Trophoblast cell (in vitro differentiated cells and primary cell): ENCODE results near the gene MCU.

ENCODE experiments used
- DNase-seq, 2 donors: peaks; one replicate each; pipeline ENCODE4 v3.0.0-alpha.2; 2016
- H2AFZ ChIP-seq: 2 replicates; pipeline ENCODE4 v1.6.1; 2013; ENCODE audit warnings: low read length, moderate library complexity, mild to moderate bottlenecking; ENCODE audit not compliant: insufficient read depth, poor library complexity
- H2AK5ac ChIP-seq: 2 replicates; pipeline ENCODE4 v1.6.1; 2013; ENCODE audit warnings: mild to moderate bottlenecking, low read length
- H2BK120ac ChIP-seq: 2 replicates; pipeline ENCODE4 v1.6.1; 2013; ENCODE audit warnings: low read length, mild to moderate bottlenecking, moderate library complexity; ENCODE audit not compliant: insufficient read depth, poor library complexity
- H2BK12ac ChIP-seq: 2 replicates; pipeline ENCODE4 v1.6.1; 2013; ENCODE audit warnings: mild to moderate bottlenecking, low read length, moderate library complexity
- H2BK5ac ChIP-seq: 2 replicates; pipeline ENCODE4 v1.6.1; 2013; ENCODE audit warnings: low read length, low read depth, moderate library complexity, mild to moderate bottlenecking; ENCODE audit not compliant: poor library complexity
- H3K14ac ChIP-seq: 2 replicates; pipeline ENCODE4 v1.6.1; 2013; ENCODE audit warnings: mild to moderate bottlenecking, low read length
- H3K18ac ChIP-seq: 2 replicates; pipeline ENCODE4 v1.6.1; 2013; ENCODE audit warnings: mild to moderate bottlenecking, low read length
- H3K23ac ChIP-seq: 2 replicates; pipeline ENCODE4 v1.6.1; 2013; ENCODE audit warnings: low read length
- H3K27ac ChIP-seq: 2 replicates; pipeline ENCODE4 v1.5.1; 2013; ENCODE audit warnings: low read depth, mild to moderate bottlenecking, inconsistent platforms, low read length, moderate library complexity
- H3K27me3 ChIP-seq: 2 replicates; pipeline ENCODE4 v1.6.1; 2013; ENCODE audit warnings: inconsistent platforms, mild to moderate bottlenecking, low read length, moderate library complexity; ENCODE audit not compliant: insufficient read depth
- H3K36me3 ChIP-seq, 2 experiments: 1 replicate in 1 of 2; 2 replicates in 1 of 2; pipeline ENCODE4 v1.6.1; 2013; ENCODE audit warnings: low read length in 2 of 2, mild to moderate bottlenecking in 2 of 2, moderate library complexity in 1 of 2; ENCODE audit not compliant: insufficient read depth in 2 of 2, control insufficient read depth in 1 of 2
- H3K4ac ChIP-seq: 2 replicates; pipeline ENCODE4 v1.6.1; 2013; ENCODE audit warnings: low read depth, mild to moderate bottlenecking, low read length, moderate library complexity
- H3K4me1 ChIP-seq, 2 experiments: 1 replicate in 1 of 2; 2 replicates in 1 of 2; pipeline ENCODE4 v1.6.1; 2013; ENCODE audit warnings: low read length in 2 of 2, mild to moderate bottlenecking in 2 of 2, moderate library complexity in 1 of 2; ENCODE audit not compliant: insufficient read depth in 2 of 2, control insufficient read depth in 1 of 2
- H3K4me2 ChIP-seq: 2 replicates; pipeline ENCODE4 v1.6.1; 2013; ENCODE audit warnings: inconsistent platforms, mild to moderate bottlenecking, low read length, moderate library complexity
- H3K4me3 ChIP-seq: 2 replicates; pipeline ENCODE4 v1.5.1; 2013; ENCODE audit warnings: mild to moderate bottlenecking, low read depth, low read length, inconsistent platforms
- H3K79me1 ChIP-seq: one replicate; pipeline ENCODE4 v1.6.1; 2013; ENCODE audit warnings: low read length
- H3K79me2 ChIP-seq: 2 replicates; pipeline ENCODE4 v1.6.1; 2013; ENCODE audit warnings: low read length, mild to moderate bottlenecking; ENCODE audit not compliant: control insufficient read depth, insufficient read depth, poor library complexity
- H3K9ac ChIP-seq: 2 replicates; pipeline ENCODE4 v1.6.1; 2013; ENCODE audit warnings: mild to moderate bottlenecking, low read length
- H3K9me3 ChIP-seq: 2 replicates; pipeline ENCODE4 v1.6.1; 2013; ENCODE audit warnings: low read depth, mild to moderate bottlenecking, control low read depth, inconsistent platforms, low read length; ENCODE audit not compliant: insufficient read depth
- H4K12ac ChIP-seq: 2 replicates; pipeline ENCODE4 v1.6.1; 2013; ENCODE audit warnings: low read depth, mild to moderate bottlenecking, low read length, moderate library complexity
- H4K8ac ChIP-seq: 2 replicates; pipeline ENCODE4 v1.6.1; 2013; ENCODE audit warnings: low read depth, mild to moderate bottlenecking, low read length, moderate library complexity
- H4K91ac ChIP-seq: one replicate; pipeline ENCODE4 v1.6.1; 2013; ENCODE audit warnings: low read depth, mild to moderate bottlenecking, low read length, moderate library complexity
- WGBS: extraction: QIAGEN DNeasy Blood & Tissue Kit; methylation state at CpG from one replicate; pipeline ENCODE4 v1.1.7; 2013; ENCODE audit warnings: missing lambda C conversion rate; ENCODE audit not compliant: insufficient read length, insufficient coverage; ENCODE audit errors: extremely low coverage; 5-methylcytosine and 5-hydroxymethylcytosine counted together

MCU gene

DNA sequence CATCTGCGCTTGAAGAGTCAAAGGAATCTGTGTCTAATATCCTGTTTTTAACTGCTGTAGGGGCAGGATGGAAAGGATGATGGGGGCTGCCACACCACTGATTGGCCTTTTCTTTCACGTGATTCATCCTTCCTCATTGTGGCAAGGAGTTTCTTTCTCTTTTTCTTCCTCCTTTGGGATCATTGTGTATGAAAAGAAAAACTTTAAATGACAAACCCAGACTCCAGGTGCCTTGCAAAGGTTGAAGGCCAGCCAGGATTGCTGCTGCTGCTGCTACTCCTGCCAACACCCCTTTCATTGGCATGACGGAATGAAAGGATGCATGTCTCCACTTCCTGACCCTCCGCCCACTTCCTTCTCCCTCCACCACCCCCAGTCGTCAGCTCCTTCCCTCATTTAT is 195.1 kb downstream of the MCU start:
- Histone ChIP-seq H3K9ac (no peak overlapping the region), H3K4me3 (no peak overlapping the region), H2BK120ac (no peak overlapping the region), H3K4me1 (no peaks in the 10 kb centered on the region), H3K18ac (no peak overlapping the region), H2AK5ac (no peak overlapping the region), H3K23ac (no peak overlapping the region), H4K8ac (no peak overlapping the region), H3K79me2 (no peaks in the 10 kb centered on the region), H3K4me2 (no peak overlapping the region), H3K9me3 (no peaks in the 10 kb centered on the region), H4K12ac (no peak overlapping the region), H3K14ac (no peak overlapping the region), H3K4ac (no peak overlapping the region), H3K27ac (no peak overlapping the region), H2BK5ac (no peak overlapping the region), H2AFZ (no peak overlapping the region), H3K36me3 (peaks cover 0 to 4% of the 10 kb centered on the region in 2 experiments), H3K27me3 (no peaks in the 10 kb centered on the region), H3K79me1 (no peaks in the 10 kb centered on the region), H2BK12ac (no peak overlapping the region), H4K91ac (no peak overlapping the region)
- no peak for DNase-seq
- no CpG with 5 or more reads among the region's 5 CpGs for WGBS

GRCh38 chr10:72888151-72888638 is 196.3 kb downstream of the MCU start:
- no peak overlapping the region for H3K4me2 ChIP-seq
- no peak overlapping the region for H3K14ac ChIP-seq
- WGBS: no CpG with 5 or more reads among the region's 7 CpGs

DNA sequence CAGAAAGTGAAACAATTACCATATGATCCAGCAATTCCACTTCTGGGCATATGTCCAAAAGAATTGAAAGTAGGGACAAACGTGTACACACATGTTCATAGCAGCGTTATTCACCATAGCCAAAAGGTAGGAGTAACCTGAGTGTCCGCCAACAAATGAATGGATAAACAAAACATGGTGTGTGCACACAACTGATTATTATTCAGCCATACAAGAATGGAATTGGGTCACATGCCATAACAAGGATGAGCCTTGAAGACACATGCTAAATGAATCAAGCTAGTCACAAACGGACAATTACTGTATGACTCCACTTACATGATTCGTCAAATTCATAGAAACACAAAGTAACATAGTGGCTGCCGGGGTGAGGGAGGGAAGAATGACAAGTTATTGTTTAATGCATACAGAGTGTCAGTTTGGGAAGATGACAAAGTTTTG is 197.5 kb downstream of the MCU start:
- Histone ChIP-seq H3K9me3 (no peaks in the 10 kb centered on the region), H3K4me2 (no peak overlapping the region), H3K9ac (no peak overlapping the region), H3K4me3 (no peak overlapping the region), H3K27ac (no peak overlapping the region), H2BK120ac (no peak overlapping the region), H3K4ac (no peak overlapping the region), H3K23ac (no peak overlapping the region), H3K14ac (no peak overlapping the region), H3K18ac (no peak overlapping the region), H3K79me2 (no peaks in the 10 kb centered on the region), H3K27me3 (no peaks in the 10 kb centered on the region), H2AK5ac (no peak overlapping the region), H3K4me1 (no peaks in the 10 kb centered on the region), H4K91ac (no peak overlapping the region), H3K36me3 (peaks cover 0 to 4% of the 10 kb centered on the region in 2 experiments), H4K8ac (no peak overlapping the region), H4K12ac (no peak overlapping the region), H3K79me1 (no peaks in the 10 kb centered on the region), H2BK5ac (no peak overlapping the region), H2AFZ (no peak overlapping the region), H2BK12ac (no peak overlapping the region)
- WGBS: no CpG with 5 or more reads among the region's 6 CpGs
- no peak for DNase-seq

More at GRCh38 chr10:72888151-72888638, 196.3 kb downstream of the MCU start:
- Histone ChIP-seq H3K4me1 (no peaks in the 10 kb centered on the region), H3K4me3 (no peak overlapping the region), H2AK5ac (no peak overlapping the region), H3K9ac (no peak overlapping the region), H3K79me1 (no peaks in the 10 kb centered on the region), H3K23ac (no peak overlapping the region), H2BK12ac (no peak overlapping the region), H3K27ac (no peak overlapping the region), H2BK5ac (no peak overlapping the region), H3K18ac (no peak overlapping the region), H4K12ac (no peak overlapping the region), H3K27me3 (no peaks in the 10 kb centered on the region), H4K91ac (no peak overlapping the region), H3K79me2 (no peaks in the 10 kb centered on the region), H3K4ac (no peak overlapping the region), H2AFZ (no peak overlapping the region), H3K9me3 (no peaks in the 10 kb centered on the region), H3K36me3 (peaks cover 0 to 4% of the 10 kb centered on the region in 2 experiments), H4K8ac (no peak overlapping the region), H2BK120ac (no peak overlapping the region)
- DNase-seq: no peak

GRCh38 chr10:72890086-72890485 is 198.1 kb downstream of the MCU start:
- no peak overlapping the region for H2BK5ac ChIP-seq
- no peak overlapping the region for H3K27ac ChIP-seq
- no peak overlapping the region for H3K18ac ChIP-seq
- no peak for DNase-seq
- H2AFZ ChIP-seq: no peak overlapping the region
- H4K91ac ChIP-seq: no peak overlapping the region
- H3K4me2 ChIP-seq: no peak overlapping the region
- H4K12ac ChIP-seq: no peak overlapping the region
- no CpG with 5 or more reads among the region's 2 CpGs for WGBS
- H3K79me2 ChIP-seq: no peaks in the 10 kb centered on the region
- no peak overlapping the region for H3K9ac ChIP-seq
- no peak overlapping the region for H3K23ac ChIP-seq
- H3K14ac ChIP-seq: no peak overlapping the region
- H3K4me1 ChIP-seq: no peaks in the 10 kb centered on the region
- H2BK12ac ChIP-seq: no peak overlapping the region
- H3K36me3 ChIP-seq: peaks cover 0 to 4% of the 10 kb centered on the region in 2 experiments
- H3K9me3 ChIP-seq: no peaks in the 10 kb centered on the region
- no peak overlapping the region for H4K8ac ChIP-seq
- H2BK120ac ChIP-seq: no peak overlapping the region
- no peak overlapping the region for H3K4me3 ChIP-seq
- no peak overlapping the region for H2AK5ac ChIP-seq
- H3K27me3 ChIP-seq: no peaks in the 10 kb centered on the region
- no peaks in the 10 kb centered on the region for H3K79me1 ChIP-seq
- no peak overlapping the region for H3K4ac ChIP-seq
